ENCODE results near the gene ZBTB20.
A peak's percentile ranks its signal among the peaks of the same experiment; 100 is the strongest.

ZBTB20 gene

GRCh38 chr3:115052906-115053305 is 94.2 kb downstream of the ZBTB20 start:
- no peak overlapping the region for H3K4me3 Mint-ChIP-seq
- peaks cover 5% of the 10 kb centered on the region for H3K36me3 Mint-ChIP-seq
- H3K27ac Mint-ChIP-seq, result peak overlapping the region; percentile 3
- ATAC-seq (ENCODE audit: low read depth) (no peak), DNase-seq (ENCODE audit: low spot score in 2 of 2) (no peak)
- no peaks in the 10 kb centered on the region for H3K9me3 Mint-ChIP-seq
- H3K4me1 Mint-ChIP-seq, result peaks cover 10% of the 10 kb centered on the region
- no peaks in the 10 kb centered on the region for H3K27me3 Mint-ChIP-seq

DNA sequence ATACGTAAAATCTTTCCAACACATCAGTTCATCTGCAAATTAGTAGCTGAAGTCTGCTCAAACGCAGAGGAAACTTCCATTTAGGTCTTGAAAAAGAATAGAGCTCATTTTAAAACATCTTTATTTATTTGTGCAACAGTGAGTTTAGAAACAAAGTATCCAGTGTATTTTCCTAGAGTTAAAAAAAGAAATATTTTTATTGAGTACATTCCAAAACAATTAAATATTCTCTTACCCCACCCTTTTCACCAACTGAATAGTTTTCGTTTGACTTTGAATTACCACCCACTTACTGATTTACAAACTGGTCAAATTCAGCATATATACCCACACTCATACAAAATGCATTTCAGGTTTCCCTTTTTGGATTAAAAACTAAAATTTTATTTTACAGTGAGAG is 104.7 kb downstream of the ZBTB20 start:
- Mint-ChIP-seq H3K27me3 (no peaks in the 10 kb centered on the region), H3K36me3 (no peaks in the 10 kb centered on the region), H3K9me3 (no peaks in the 10 kb centered on the region), H3K4me3 (no peak overlapping the region), H3K27ac (no peak overlapping the region), H3K4me1 (peaks cover 10% of the 10 kb centered on the region)
- DNase-seq (ENCODE audit: low spot score in 2 of 2), result no peak
- ATAC-seq (ENCODE audit: low read depth), result no peak

GRCh38 chr3:115040673-115041286 is 106.3 kb downstream of the ZBTB20 start:
- Mint-ChIP-seq H3K4me3 (no peak overlapping the region), H3K4me1 (peaks cover 10% of the 10 kb centered on the region), H3K36me3 (peaks cover 2% of the 10 kb centered on the region), H3K27me3 (no peaks in the 10 kb centered on the region), H3K9me3 (no peaks in the 10 kb centered on the region), H3K27ac (no peak overlapping the region)
- peak; percentile 15 to 32 for DNase-seq (ENCODE audit: low spot score in 2 of 2)
- ATAC-seq (ENCODE audit: low read depth), result peak; percentile 60

DNA sequence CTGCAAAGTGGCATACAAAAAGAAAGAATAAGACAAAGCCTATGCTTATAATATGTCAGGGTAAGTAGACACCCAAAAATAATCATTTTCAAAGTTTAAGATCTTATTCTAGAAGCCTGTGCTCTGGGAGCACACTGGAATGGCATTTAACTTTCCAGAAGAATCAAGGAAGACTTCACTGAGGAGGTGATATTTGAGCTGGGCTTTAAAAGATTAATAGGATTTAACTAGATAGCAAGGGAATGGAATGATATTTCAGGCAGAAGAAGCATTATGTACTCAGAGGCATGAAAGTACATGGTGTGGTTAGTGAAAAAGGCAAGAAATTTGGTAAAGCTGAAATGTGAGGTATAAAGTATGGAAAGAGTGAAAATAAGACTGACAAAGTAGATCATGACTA is 106.8 kb downstream of the ZBTB20 start:
- peaks cover 10% of the 10 kb centered on the region for H3K4me1 Mint-ChIP-seq

DNA sequence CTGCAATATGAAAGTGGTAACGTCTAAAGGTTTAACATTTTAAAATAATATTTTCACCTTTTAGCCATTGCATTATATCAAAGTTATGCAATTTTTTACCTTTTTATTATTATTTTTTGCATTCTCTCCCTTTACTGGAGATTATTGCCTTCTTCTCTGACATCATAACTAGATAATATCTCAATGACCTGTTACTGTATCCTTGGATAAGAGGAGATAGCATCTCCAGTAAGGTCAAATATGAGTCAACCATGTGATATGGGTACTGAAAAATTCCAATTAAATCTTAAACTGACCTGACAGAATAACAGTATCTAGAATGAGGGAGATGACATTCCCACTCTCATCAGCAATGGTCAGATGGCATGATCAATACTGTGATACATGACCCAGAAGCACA is 108.3 kb downstream of the ZBTB20 start:
- no peak for DNase-seq (ENCODE audit: low spot score in 2 of 2)
- ATAC-seq (ENCODE audit: low read depth), result no peak
- H3K9me3 Mint-ChIP-seq, result peaks cover 3% of the 10 kb centered on the region
- H3K27me3 Mint-ChIP-seq, result no peaks in the 10 kb centered on the region
- peaks cover 8% of the 10 kb centered on the region for H3K4me1 Mint-ChIP-seq
- H3K27ac Mint-ChIP-seq, result no peak overlapping the region
- no peak overlapping the region for H3K4me3 Mint-ChIP-seq
- H3K36me3 Mint-ChIP-seq, result peaks cover 9% of the 10 kb centered on the region

More for the DNA sequence above, 106.8 kb downstream of the ZBTB20 start:
- Mint-ChIP-seq H3K27ac (no peak overlapping the region), H3K27me3 (no peaks in the 10 kb centered on the region), H3K36me3 (peaks cover 4% of the 10 kb centered on the region), H3K4me3 (no peak overlapping the region), H3K9me3 (no peaks in the 10 kb centered on the region)
- DNase-seq (ENCODE audit: low spot score in 2 of 2), result no peak
- ATAC-seq (ENCODE audit: low read depth), result no peak

DNA sequence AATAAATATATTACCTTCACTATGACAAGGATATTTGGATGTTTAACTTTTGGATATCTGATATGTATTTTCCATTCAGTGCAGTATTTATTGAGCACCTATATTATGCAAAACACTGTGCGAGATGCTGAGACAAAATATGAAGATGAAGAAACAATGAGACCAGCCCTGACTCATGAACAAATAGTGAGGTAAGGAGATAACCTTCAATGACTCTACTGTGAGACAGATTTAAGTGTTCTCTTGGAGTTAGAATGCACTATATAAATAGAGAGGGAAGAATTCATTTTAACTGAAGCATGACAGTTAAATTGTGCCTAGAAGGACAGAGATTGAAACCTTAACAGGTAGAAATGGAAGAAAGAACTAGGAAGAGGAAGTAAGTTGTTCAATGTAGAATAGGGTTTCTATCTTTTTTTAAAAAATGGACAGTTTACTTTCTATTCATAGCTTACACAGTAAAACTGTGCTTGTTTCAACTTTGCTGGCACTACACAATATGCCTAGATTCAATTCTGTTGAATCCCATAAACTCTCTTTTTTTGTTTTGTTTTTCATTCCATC is 124.2 kb downstream of the ZBTB20 start:
- Mint-ChIP-seq H3K27me3 (no peaks in the 10 kb centered on the region), H3K9me3 (no peaks in the 10 kb centered on the region), H3K4me1 (peaks cover 13% of the 10 kb centered on the region), H3K27ac (no peak overlapping the region), H3K4me3 (no peak overlapping the region), H3K36me3 (peaks cover 6% of the 10 kb centered on the region)
- peak; percentile 32 for ATAC-seq (ENCODE audit: low read depth)
- DNase-seq (ENCODE audit: low spot score in 2 of 2), result no peak

DNA sequence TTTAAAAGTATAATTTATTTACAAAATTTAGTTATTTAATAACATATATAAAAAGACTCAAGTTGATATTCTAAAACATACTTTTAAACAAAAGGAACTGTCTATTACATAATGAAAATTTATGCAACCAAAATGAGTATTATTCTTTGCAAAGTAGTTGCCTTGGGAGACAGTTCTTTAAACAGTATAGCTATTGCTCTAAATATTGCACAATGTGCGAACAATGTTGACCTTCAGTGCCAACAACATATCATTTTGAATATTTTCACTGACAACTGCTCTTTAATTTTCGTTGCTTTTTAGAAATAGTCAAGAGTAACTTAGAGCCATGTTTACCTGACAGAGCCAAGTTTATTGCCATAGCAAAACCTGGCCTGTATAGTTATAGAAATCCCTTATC is 124.9 kb downstream of the ZBTB20 start:
- no peak for DNase-seq (ENCODE audit: low spot score in 2 of 2)
- peaks cover 8% of the 10 kb centered on the region for H3K36me3 Mint-ChIP-seq
- no peak for ATAC-seq (ENCODE audit: low read depth)

DNA sequence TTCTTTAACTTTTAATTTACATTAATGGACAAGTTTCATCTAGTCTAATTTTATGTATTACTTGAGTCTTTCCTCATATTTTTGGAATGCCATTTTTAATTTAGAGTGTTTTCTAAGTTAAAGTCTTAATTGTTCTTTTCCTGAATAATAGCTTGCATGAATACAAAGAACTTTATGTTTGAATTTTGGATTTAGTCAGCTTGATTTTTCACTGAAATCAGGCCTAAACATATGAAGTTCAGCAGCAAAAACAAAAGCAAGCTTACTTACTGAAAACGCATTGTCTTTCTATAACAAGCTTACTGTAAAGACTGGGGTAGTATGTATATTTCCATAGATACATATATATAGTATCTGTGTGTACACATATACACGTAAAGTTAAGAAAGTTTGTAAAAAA is 126.0 kb downstream of the ZBTB20 start:
- no peak overlapping the region for H3K4me3 Mint-ChIP-seq
- peaks cover 4% of the 10 kb centered on the region for H3K9me3 Mint-ChIP-seq
- H3K27ac Mint-ChIP-seq, result no peak overlapping the region
- peaks cover 19% of the 10 kb centered on the region for H3K36me3 Mint-ChIP-seq
- ATAC-seq (ENCODE audit: low read depth), result no peak
- H3K27me3 Mint-ChIP-seq, result no peaks in the 10 kb centered on the region
- peaks cover 15% of the 10 kb centered on the region for H3K4me1 Mint-ChIP-seq
- DNase-seq (ENCODE audit: low spot score in 2 of 2), result no peak

More for the DNA sequence above, 124.9 kb downstream of the ZBTB20 start:
- Mint-ChIP-seq H3K27me3 (no peaks in the 10 kb centered on the region), H3K9me3 (no peaks in the 10 kb centered on the region), H3K4me3 (no peak overlapping the region), H3K4me1 (peaks cover 13% of the 10 kb centered on the region), H3K27ac (no peak overlapping the region)

DNA sequence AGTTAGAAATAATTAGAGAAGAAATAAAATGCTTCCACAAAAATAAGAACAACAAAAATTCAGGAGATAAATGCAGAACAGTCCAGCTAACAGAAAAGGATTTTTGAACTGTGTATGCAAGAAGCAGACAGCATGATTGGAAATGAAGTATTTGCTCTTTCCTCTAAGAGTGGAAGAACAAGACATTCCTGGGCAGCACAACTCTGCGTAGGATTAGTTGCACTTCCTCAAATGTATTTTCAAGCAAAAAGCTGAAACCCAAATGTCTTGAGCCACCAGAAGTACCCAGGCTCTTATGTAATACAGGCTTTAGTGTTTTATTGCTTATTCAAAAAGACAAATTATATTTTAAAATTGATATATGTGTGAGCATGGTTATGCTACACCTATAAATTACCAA is 127.2 kb downstream of the ZBTB20 start:
- no peak overlapping the region for H3K4me3 Mint-ChIP-seq
- no peak overlapping the region for H3K27ac Mint-ChIP-seq
- peaks cover 4% of the 10 kb centered on the region for H3K9me3 Mint-ChIP-seq
- peaks cover 21% of the 10 kb centered on the region for H3K36me3 Mint-ChIP-seq
- DNase-seq (ENCODE audit: low spot score in 2 of 2) (no peak), ATAC-seq (ENCODE audit: low read depth) (peak; percentile 55)
- H3K27me3 Mint-ChIP-seq, result no peaks in the 10 kb centered on the region
- peaks cover 15% of the 10 kb centered on the region for H3K4me1 Mint-ChIP-seq

DNA sequence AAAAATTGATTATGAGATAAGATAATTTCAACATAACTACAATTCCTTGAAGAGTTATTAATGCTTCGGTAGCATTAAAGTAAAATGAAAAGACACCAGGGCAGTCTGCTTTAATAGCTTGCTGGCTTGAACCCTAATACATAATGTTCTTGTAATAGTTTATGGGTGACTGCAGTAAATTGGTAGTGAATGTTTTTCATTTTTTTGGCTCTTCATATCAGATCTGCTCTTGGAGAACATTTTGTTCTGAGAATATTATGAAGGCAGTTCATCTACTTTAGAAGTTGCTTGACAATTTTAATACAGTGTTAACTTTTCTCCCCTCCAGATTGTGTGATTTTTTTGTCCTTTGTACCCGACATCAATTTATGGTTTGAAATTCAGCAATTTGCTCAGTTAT is 128.4 kb downstream of the ZBTB20 start:
- Mint-ChIP-seq H3K9me3 (peaks cover 4% of the 10 kb centered on the region), H3K27ac (no peak overlapping the region), H3K4me3 (no peak overlapping the region), H3K4me1 (peaks cover 12% of the 10 kb centered on the region), H3K36me3 (peaks cover 21% of the 10 kb centered on the region), H3K27me3 (no peaks in the 10 kb centered on the region)
- DNase-seq (ENCODE audit: low spot score in 2 of 2), result no peak
- no peak for ATAC-seq (ENCODE audit: low read depth)

DNA sequence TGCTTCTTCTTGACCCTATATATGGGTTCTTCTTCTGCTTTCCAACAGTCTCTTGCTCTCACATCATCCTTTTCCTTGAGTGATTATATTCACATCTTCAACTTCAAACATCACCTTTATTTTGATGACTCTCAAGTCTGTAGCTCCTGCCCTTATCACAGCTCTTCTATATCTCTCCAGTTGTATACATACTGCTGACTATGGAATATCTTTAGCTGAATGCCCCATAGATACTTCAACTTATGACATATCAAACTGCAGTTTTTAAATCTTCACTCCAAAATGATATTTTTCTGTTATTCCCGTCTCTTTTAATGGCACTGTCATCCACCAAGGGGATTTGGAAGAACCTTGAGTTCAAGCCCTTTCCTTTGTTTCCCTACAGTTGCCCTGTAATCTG is 139.1 kb downstream of the ZBTB20 start:
- H3K9me3 Mint-ChIP-seq, result peaks cover 7% of the 10 kb centered on the region
- H3K4me1 Mint-ChIP-seq, result peaks cover 4% of the 10 kb centered on the region
- ATAC-seq (ENCODE audit: low read depth) (no peak), DNase-seq (ENCODE audit: low spot score in 2 of 2) (no peak)
- H3K27ac Mint-ChIP-seq, result no peak overlapping the region
- H3K36me3 Mint-ChIP-seq, result peaks cover 27% of the 10 kb centered on the region
- no peaks in the 10 kb centered on the region for H3K27me3 Mint-ChIP-seq
- H3K4me3 Mint-ChIP-seq, result no peak overlapping the region

GRCh38 chr3:115004201-115005140 is 142.6 kb downstream of the ZBTB20 start:
- peaks cover 4% of the 10 kb centered on the region for H3K4me1 Mint-ChIP-seq
- ATAC-seq (ENCODE audit: low read depth), result no peak
- no peaks in the 10 kb centered on the region for H3K9me3 Mint-ChIP-seq
- H3K36me3 Mint-ChIP-seq, result peaks cover 18% of the 10 kb centered on the region
- no peak overlapping the region for H3K4me3 Mint-ChIP-seq
- no peak for DNase-seq (ENCODE audit: low spot score in 2 of 2)
- no peaks in the 10 kb centered on the region for H3K27me3 Mint-ChIP-seq
- H3K27ac Mint-ChIP-seq, result no peak overlapping the region

GRCh38 chr3:114998971-114999579 is 148.0 kb downstream of the ZBTB20 start:
- H3K27me3 Mint-ChIP-seq, result no peaks in the 10 kb centered on the region
- no peak overlapping the region for H3K4me3 Mint-ChIP-seq
- no peak for ATAC-seq (ENCODE audit: low read depth)
- peaks cover 26% of the 10 kb centered on the region for H3K36me3 Mint-ChIP-seq
- DNase-seq (ENCODE audit: low spot score in 2 of 2), result no peak
- no peak overlapping the region for H3K27ac Mint-ChIP-seq
- H3K4me1 Mint-ChIP-seq, result peaks cover 10% of the 10 kb centered on the region
- H3K9me3 Mint-ChIP-seq, result peaks cover 10% of the 10 kb centered on the region
